ENCODE measurements around the gene TTC39C. TPM values are rescaled to one million over a fixed set of nuclear protein-coding genes. Genes with fewer than 3 reads are reported as not detected.

Gene TTC39C
- total and polyA plus RNA-seq, 9 donors, result 7.2 to 31.0 (median 14.0) TPM

GRCh38 chr18:24128700-24129099 lies 114.1 kb downstream of the TTC39C start:
- no peak for DNase-seq
- intact Hi-C loops (cut with DNase I), result no loop called here
- Histone ChIP-seq H3K27ac (no peak overlapping the region), H3K9me3 (no peaks in the 10 kb centered on the region), H3K4me1 (ENCODE audit: insufficient read depth) (peaks cover 4% of the 10 kb centered on the region), H3K36me3 (no peaks in the 10 kb centered on the region), H3K27me3 (no peaks in the 10 kb centered on the region), H3K4me3 (no peak overlapping the region)
- WGBS, 3 donors, result 81 to 98% (median 96%) methylated on average over 4 of the region's 4 CpGs
- TF ChIP-seq POLR2A (IDR thresholded peaks at IDR 0.05) (no peak), EP300 (IDR thresholded peaks at IDR 0.05) (no peak), CTCF (IDR thresholded peaks at IDR 0.05) (no peak)

- Histone ChIP-seq H3K27me3 (no peaks in the 10 kb centered on the region), H3K9me3 (no peaks in the 10 kb centered on the region), H3K4me1 (ENCODE audit: insufficient read depth) (peaks cover 4% of the 10 kb centered on the region), H3K4me3 (no peak overlapping the region), H3K36me3 (no peaks in the 10 kb centered on the region), H3K27ac (no peak overlapping the region)
- 64 to 98% (median 95%) methylated on average over 2 of the region's 2 CpGs for WGBS, 3 donors
- intact Hi-C loops (cut with DNase I), result no loop called here
- no peak for DNase-seq
- TF ChIP-seq CTCF (IDR thresholded peaks at IDR 0.05) (no peak), POLR2A (IDR thresholded peaks at IDR 0.05) (no peak), EP300 (IDR thresholded peaks at IDR 0.05) (no peak)
Observed at GRCh38 chr18:24130494-24130893, 115.9 kb downstream of the TTC39C start.

GRCh38 chr18:24136967-24137373 lies 122.4 kb downstream of the TTC39C start:
- no peak for DNase-seq
- Histone ChIP-seq H3K9me3 (no peaks in the 10 kb centered on the region), H3K4me1 (ENCODE audit: insufficient read depth) (peaks cover 5% of the 10 kb centered on the region), H3K4me3 (no peak overlapping the region), H3K27ac (no peak overlapping the region), H3K36me3 (no peaks in the 10 kb centered on the region), H3K27me3 (no peaks in the 10 kb centered on the region)
- 75 to 91% (median 76%) methylated on average over 3 of the region's 3 CpGs for WGBS, 3 donors
- intact Hi-C loops (cut with DNase I), result no loop called here
- TF ChIP-seq EP300 (IDR thresholded peaks at IDR 0.05) (no peak), CTCF (IDR thresholded peaks at IDR 0.05) (no peak), POLR2A (IDR thresholded peaks at IDR 0.05) (no peak)

- 12 to 19% (median 16%) methylated on average over 7 of the region's 7 CpGs for WGBS, 3 donors
Observed at GRCh38 chr18:24138409-24138788, 123.8 kb downstream of the TTC39C start.

More at GRCh38 chr18:24138409-24138788, 123.8 kb downstream of the TTC39C start:
- Histone ChIP-seq H3K4me1 (ENCODE audit: insufficient read depth) (peaks cover 5% of the 10 kb centered on the region), H3K4me3 (peak overlapping the region; percentile 62), H3K27ac (no peak overlapping the region), H3K27me3 (no peaks in the 10 kb centered on the region), H3K9me3 (no peaks in the 10 kb centered on the region), H3K36me3 (no peaks in the 10 kb centered on the region)
- intact Hi-C loops (cut with DNase I), result no loop called here
- DNase-seq, result no peak
- TF ChIP-seq EP300 (IDR thresholded peaks at IDR 0.05) (no peak), POLR2A (IDR thresholded peaks at IDR 0.05) (no peak), CTCF (IDR thresholded peaks at IDR 0.05) (no peak)
